ENCODE measurements around the gene ILDR2.

DNA sequence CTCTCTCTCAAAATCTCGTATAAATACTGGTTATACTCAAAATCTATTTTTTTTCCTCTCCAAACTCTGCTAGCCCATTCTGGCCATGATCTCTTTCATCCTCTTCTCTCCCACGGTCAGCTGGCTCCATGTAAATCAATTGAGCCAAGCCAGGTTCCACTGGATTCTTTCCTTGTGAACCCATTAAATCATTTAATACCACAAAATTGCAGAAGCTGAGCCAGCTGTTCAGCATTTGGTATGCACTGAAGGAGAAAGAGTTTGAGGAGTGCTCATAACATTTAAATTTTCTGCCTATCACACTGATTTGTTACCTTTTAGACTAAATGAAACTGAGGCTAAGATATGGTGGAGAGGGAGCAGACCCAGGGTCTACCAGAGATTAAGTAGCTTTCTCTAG, 70.2 kb downstream of the ILDR2 start:
- TF ChIP-seq, protein P1, sequence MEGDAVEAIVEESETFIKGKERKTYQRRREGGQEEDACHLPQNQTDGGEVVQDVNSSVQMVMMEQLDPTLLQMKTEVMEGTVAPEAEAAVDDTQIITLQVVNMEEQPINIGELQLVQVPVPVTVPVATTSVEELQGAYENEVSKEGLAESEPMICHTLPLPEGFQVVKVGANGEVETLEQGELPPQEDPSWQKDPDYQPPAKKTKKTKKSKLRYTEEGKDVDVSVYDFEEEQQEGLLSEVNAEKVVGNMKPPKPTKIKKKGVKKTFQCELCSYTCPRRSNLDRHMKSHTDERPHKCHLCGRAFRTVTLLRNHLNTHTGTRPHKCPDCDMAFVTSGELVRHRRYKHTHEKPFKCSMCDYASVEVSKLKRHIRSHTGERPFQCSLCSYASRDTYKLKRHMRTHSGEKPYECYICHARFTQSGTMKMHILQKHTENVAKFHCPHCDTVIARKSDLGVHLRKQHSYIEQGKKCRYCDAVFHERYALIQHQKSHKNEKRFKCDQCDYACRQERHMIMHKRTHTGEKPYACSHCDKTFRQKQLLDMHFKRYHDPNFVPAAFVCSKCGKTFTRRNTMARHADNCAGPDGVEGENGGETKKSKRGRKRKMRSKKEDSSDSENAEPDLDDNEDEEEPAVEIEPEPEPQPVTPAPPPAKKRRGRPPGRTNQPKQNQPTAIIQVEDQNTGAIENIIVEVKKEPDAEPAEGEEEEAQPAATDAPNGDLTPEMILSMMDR (conservative IDR thresholded peaks at IDR 0.05; ENCODE audit: low read depth, low read length) = no peak
- TF ChIP-seq EZH2 (IDR thresholded peaks at IDR 0.05; ENCODE audit: borderline replicate concordance, low read depth, low read length, poor library complexity, severe bottlenecking) = no peak

Data from A673 (cell line).